Activated B cell treated with CpG ODN at 0.5 μM for 24 hours (primary cell): ENCODE measurements around the gene TEAD3. TPM values are rescaled to one million over a fixed set of nuclear protein-coding genes. Genes with fewer than 3 reads are reported as not detected.

Experiments used
- ATAC-seq: fragments of 200-7000 bp; cut with Tn5 transposase; one replicate; pipeline ENCODE4 v1.10.0; 2021; ENCODE audit warnings: low read depth, mild to moderate bottlenecking, moderate library complexity
- CTCF ChIA-PET: fragments of 350-600 bp; sonication (Branson Sonifier 250); formaldehyde crosslinking; loops from one replicate; lab custom pipeline; 2021; ENCODE audit warnings: antibody characterized with exemption; lab: Charles Lee
- POLR2A ChIA-PET: fragments of 350-600 bp; sonication (Branson Sonifier 250); formaldehyde crosslinking; loops from one replicate; lab custom pipeline; 2021; ENCODE audit warnings: antibody characterized with exemption; lab: Charles Lee
- DNase-seq: peaks from one replicate; pipeline ENCODE4 v3.0.0; 2022
- H3K27ac Mint-ChIP-seq: one replicate; pipeline ENCODE4 v1.8.0; 2020; ENCODE audit warnings: mixed read lengths
- H3K27me3 Mint-ChIP-seq: one replicate; pipeline ENCODE4 v1.8.0; 2021; ENCODE audit warnings: mixed read lengths
- H3K36me3 Mint-ChIP-seq: one replicate; pipeline ENCODE4 v1.8.0; 2021; ENCODE audit warnings: low read depth, mixed read lengths
- H3K4me1 Mint-ChIP-seq: one replicate; pipeline ENCODE4 v1.8.0; 2021; ENCODE audit warnings: mixed read lengths
- H3K4me3 Mint-ChIP-seq: one replicate; pipeline ENCODE4 v1.8.0; 2020; ENCODE audit warnings: mild to moderate bottlenecking, mixed read lengths
- H3K9me3 Mint-ChIP-seq: one replicate; pipeline ENCODE4 v1.8.0; 2020; ENCODE audit warnings: mixed read lengths
- intact Hi-C: fragments of 100-400 bp; cut with micrococcal nuclease; formaldehyde crosslinking; loops from one replicate; pipeline ENCODE4 v1.15.1; 2024
- total RNA-seq: library from RNA; stranded (reverse); gene quantifications from 2 replicates; pipeline ENCODE4 v1.2.3, GENCODE V29; 2022
- TF ChIP-seq, protein P1 (sequence below): fragments of 200-600 bp; IDR thresholded peaks from one replicate; pipeline ENCODE4 v1.8.0; 2022; ENCODE audit warnings: antibody characterized with exemption, mild to moderate bottlenecking

Gene TEAD3
- total RNA-seq, 1 donor from 2014 or later, result 0.13 TPM

DNA sequence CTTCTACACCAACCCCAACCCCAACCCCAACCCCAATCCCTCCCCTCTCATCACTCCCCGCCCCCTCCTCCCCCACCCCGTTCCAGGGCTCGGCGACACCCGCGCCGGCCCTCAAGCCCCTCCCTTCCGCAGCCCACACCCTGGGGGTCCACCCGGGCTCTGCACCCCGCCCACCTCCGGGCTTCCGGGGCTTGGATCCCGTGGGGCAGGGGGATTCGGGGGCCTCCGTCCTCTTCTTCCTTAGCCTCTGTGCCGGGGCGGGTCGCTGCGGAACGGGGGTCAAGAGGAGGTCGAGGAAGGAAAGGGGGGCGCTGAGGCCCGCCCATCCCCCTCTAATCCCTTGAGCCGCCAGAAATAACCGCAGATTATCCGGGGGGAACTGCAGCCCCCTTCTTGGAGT lies 15.1 kb upstream of the TEAD3 start:
- intact Hi-C loops, result no loop called here
- CTCF ChIA-PET, result no interaction called here
- no peak for ATAC-seq
- H3K27me3 Mint-ChIP-seq, result peaks cover 36% of the 10 kb centered on the region
- no peaks in the 10 kb centered on the region for H3K36me3 Mint-ChIP-seq
- DNase-seq, result no peak
- TF ChIP-seq, protein P1, sequence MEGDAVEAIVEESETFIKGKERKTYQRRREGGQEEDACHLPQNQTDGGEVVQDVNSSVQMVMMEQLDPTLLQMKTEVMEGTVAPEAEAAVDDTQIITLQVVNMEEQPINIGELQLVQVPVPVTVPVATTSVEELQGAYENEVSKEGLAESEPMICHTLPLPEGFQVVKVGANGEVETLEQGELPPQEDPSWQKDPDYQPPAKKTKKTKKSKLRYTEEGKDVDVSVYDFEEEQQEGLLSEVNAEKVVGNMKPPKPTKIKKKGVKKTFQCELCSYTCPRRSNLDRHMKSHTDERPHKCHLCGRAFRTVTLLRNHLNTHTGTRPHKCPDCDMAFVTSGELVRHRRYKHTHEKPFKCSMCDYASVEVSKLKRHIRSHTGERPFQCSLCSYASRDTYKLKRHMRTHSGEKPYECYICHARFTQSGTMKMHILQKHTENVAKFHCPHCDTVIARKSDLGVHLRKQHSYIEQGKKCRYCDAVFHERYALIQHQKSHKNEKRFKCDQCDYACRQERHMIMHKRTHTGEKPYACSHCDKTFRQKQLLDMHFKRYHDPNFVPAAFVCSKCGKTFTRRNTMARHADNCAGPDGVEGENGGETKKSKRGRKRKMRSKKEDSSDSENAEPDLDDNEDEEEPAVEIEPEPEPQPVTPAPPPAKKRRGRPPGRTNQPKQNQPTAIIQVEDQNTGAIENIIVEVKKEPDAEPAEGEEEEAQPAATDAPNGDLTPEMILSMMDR, result no peak
- H3K4me3 Mint-ChIP-seq, result no peak overlapping the region
- peaks cover 3% of the 10 kb centered on the region for H3K4me1 Mint-ChIP-seq
- POLR2A ChIA-PET, result no interaction called here
- H3K9me3 Mint-ChIP-seq, result no peaks in the 10 kb centered on the region
- H3K27ac Mint-ChIP-seq, result no peak overlapping the region

DNA sequence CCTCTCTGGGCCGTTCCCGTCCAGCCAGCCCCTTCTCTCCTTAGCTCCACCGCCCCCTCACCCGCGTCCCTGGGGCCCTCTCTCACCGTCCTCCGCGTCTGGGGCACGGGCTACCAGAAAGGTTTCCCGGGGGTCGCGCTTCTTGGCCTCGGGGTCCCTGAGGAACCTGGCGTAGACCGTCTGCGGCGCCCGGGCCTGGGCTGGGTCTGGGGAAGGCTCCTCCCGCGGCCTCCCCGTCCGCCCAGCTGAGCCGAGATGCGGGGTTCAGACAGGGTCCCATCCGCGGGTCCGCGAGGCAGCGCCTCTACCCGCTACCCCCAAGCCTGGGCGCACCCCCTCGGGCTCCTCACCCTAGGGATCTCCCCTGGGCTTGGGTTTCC lies 14.7 kb upstream of the TEAD3 start:
- H3K4me3 Mint-ChIP-seq, result no peak overlapping the region
- peaks cover 3% of the 10 kb centered on the region for H3K4me1 Mint-ChIP-seq
- POLR2A ChIA-PET, result no interaction called here
- intact Hi-C loops, result no loop called here
- CTCF ChIA-PET, result no interaction called here
- H3K27me3 Mint-ChIP-seq, result peaks cover 36% of the 10 kb centered on the region
- DNase-seq (no peak), ATAC-seq (no peak)
- H3K9me3 Mint-ChIP-seq, result no peaks in the 10 kb centered on the region
- TF ChIP-seq, protein P1, result no peak
- H3K36me3 Mint-ChIP-seq, result no peaks in the 10 kb centered on the region
- H3K27ac Mint-ChIP-seq, result no peak overlapping the region

DNA sequence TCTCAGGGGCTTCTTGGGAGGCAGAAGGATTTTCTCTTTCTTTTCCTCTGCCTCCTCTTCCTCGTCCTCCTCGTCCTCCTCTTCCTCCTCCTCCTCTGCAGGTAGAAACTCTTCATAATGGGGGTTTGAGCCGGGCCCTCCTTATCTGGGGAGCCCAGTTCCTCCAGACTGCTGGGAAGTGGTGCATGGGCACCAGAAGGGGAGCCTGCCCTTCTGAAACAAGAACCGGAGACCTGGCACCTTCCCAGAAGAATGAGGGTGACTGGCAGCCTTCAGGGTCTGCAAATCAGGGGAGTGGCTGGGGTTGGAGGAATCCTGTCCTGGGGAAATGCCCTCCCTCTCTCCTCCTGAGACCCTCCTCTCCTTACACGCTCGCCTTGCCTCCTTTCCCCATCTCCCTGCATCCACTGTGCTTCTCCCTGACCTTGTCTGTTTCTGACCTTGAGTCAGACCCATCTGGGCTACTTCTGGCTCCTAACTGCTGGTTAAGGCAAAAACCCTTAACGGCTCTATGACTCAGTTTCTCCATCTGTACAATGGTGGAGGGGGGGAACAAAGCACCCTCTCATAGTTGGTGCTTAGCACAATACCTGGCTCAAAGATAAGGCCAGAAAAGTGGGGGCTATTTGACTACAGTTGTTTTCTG lies 14.2 kb upstream of the TEAD3 start:
- ATAC-seq, result no peak
- Mint-ChIP-seq H3K36me3 (no peaks in the 10 kb centered on the region), H3K27ac (no peak overlapping the region), H3K27me3 (peaks cover 40% of the 10 kb centered on the region), H3K4me3 (no peak overlapping the region), H3K4me1 (peaks cover 3% of the 10 kb centered on the region), H3K9me3 (no peaks in the 10 kb centered on the region)
- ChIA-PET CTCF (no interaction called here), POLR2A (no interaction called here)
- intact Hi-C loops, result no loop called here
- DNase-seq, result no peak
- TF ChIP-seq, protein P1, result no peak

DNA sequence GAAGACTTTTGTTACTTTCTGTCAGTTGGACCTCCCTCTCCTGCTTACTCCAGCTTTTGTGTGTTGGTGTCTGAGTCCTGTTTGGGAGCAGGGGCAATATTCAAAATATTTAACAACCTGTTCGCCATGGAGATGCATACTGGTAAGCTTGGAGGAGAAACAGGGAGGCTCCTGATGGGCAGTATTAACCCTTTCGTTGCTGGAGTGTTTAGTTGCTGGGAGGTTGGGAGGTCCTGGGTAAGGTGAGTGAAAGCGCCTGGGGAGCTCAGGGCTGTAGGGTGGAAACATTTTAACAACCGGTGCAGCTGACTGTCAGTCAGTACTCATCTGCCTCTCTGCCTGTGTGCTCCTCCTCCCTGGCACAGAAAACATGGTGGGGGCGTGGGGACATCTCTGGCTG lies 11.7 kb upstream of the TEAD3 start:
- TF ChIP-seq, protein P1, result no peak
- POLR2A ChIA-PET, result no interaction called here
- Mint-ChIP-seq H3K27ac (no peak overlapping the region), H3K4me3 (no peak overlapping the region), H3K36me3 (no peaks in the 10 kb centered on the region), H3K9me3 (no peaks in the 10 kb centered on the region), H3K4me1 (peaks cover 3% of the 10 kb centered on the region), H3K27me3 (peaks cover 32% of the 10 kb centered on the region)
- CTCF ChIA-PET, result no interaction called here
- intact Hi-C loops, result no loop called here
- DNase-seq (no peak), ATAC-seq (no peak)

DNA sequence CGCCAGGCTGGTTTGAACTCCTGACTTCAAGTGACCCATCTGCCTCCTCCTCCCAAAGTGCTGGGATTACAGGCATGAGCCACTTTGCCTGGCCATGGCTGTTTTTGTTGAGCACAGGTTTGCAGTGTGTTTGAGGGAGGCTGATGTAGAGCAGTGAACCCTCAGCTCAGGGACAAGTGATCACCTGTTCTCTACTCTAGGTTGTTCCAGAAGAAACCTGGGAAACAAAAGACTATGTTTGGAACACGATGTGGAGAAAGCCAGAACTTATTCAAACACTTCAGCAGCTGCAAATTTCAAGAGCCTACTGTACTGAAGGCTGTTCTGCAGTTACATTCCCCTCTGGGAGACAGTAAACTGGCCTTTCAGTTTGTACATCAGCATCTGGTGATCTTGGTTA lies 11.1 kb upstream of the TEAD3 start:
- DNase-seq (no peak), ATAC-seq (no peak)
- no peak overlapping the region for H3K27ac Mint-ChIP-seq
- TF ChIP-seq, protein P1, result no peak
- CTCF ChIA-PET, result no interaction called here
- H3K27me3 Mint-ChIP-seq, result peaks cover 32% of the 10 kb centered on the region
- no peak overlapping the region for H3K4me3 Mint-ChIP-seq
- POLR2A ChIA-PET, result no interaction called here
- intact Hi-C loops, result no loop called here
- H3K9me3 Mint-ChIP-seq, result no peaks in the 10 kb centered on the region
- H3K36me3 Mint-ChIP-seq, result no peaks in the 10 kb centered on the region
- peaks cover 3% of the 10 kb centered on the region for H3K4me1 Mint-ChIP-seq
